B cell (primary cell): ENCODE results near the gene SDK1.

Source experiments
- EZH2 ChIP-seq: IDR thresholded peaks from 2 replicates; pipeline ENCODE4 v1.6.1; 2012; ENCODE audit warnings: borderline replicate concordance, low read depth, mild to moderate bottlenecking, moderate library complexity, low read length; ENCODE audit not compliant: insufficient read depth, poor library complexity, severe bottlenecking
- TF ChIP-seq, protein P1 (sequence below): fragments of 200-600 bp; IDR thresholded peaks from one replicate; pipeline ENCODE4 v1.8.0; 2022; ENCODE audit warnings: antibody characterized with exemption, mild to moderate bottlenecking

GRCh38 chr7:3469641-3470040, 168.6 kb downstream of the SDK1 start:
- TF ChIP-seq, protein P1, sequence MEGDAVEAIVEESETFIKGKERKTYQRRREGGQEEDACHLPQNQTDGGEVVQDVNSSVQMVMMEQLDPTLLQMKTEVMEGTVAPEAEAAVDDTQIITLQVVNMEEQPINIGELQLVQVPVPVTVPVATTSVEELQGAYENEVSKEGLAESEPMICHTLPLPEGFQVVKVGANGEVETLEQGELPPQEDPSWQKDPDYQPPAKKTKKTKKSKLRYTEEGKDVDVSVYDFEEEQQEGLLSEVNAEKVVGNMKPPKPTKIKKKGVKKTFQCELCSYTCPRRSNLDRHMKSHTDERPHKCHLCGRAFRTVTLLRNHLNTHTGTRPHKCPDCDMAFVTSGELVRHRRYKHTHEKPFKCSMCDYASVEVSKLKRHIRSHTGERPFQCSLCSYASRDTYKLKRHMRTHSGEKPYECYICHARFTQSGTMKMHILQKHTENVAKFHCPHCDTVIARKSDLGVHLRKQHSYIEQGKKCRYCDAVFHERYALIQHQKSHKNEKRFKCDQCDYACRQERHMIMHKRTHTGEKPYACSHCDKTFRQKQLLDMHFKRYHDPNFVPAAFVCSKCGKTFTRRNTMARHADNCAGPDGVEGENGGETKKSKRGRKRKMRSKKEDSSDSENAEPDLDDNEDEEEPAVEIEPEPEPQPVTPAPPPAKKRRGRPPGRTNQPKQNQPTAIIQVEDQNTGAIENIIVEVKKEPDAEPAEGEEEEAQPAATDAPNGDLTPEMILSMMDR: no peak
- no peak for TF ChIP-seq EZH2
